ENCODE results near the gene PGLYRP2.

PGLYRP2 gene

GRCh38 chr19:15455996-15456395 lies 23.3 kb downstream of the PGLYRP2 start:
- Histone ChIP-seq H3K36me3 (ENCODE audit: control insufficient read depth in 1 of 2, insufficient read depth in 2 of 2, low read length in 2 of 2) (peaks cover 0 to 14% of the 10 kb centered on the region in 2 donors), H3K4me3 (ENCODE audit: low read depth in 1 of 2, low read length in 2 of 2) (no peak overlapping the region), H3K9ac (ENCODE audit: low read depth in 1 of 2, low read length in 2 of 2) (no peak overlapping the region), H3K27me3 (ENCODE audit: control insufficient read depth in 1 of 2, insufficient read depth in 2 of 2, low read length in 2 of 2) (peaks cover 17 to 25% of the 10 kb centered on the region in 2 donors), H3K27ac (ENCODE audit: low read depth, low read length) (no peak overlapping the region), H3K4me1 (ENCODE audit: control insufficient read depth in 1 of 2, insufficient read depth in 2 of 2, low read length in 2 of 2) (peaks cover 4 to 17% of the 10 kb centered on the region in 2 donors), H3K9me3 (ENCODE audit: control insufficient read depth in 1 of 2, low read length in 2 of 2) (no peaks in the 10 kb centered on the region)

- Histone ChIP-seq H3K27ac (ENCODE audit: low read depth, low read length) (no peak overlapping the region), H3K9ac (ENCODE audit: low read depth in 1 of 2, low read length in 2 of 2) (no peak overlapping the region), H3K27me3 (ENCODE audit: control insufficient read depth in 1 of 2, insufficient read depth in 2 of 2, low read length in 2 of 2) (peaks cover 17 to 25% of the 10 kb centered on the region in 2 donors), H3K4me3 (ENCODE audit: low read depth in 1 of 2, low read length in 2 of 2) (no peak overlapping the region), H3K9me3 (ENCODE audit: control insufficient read depth in 1 of 2, low read length in 2 of 2) (no peaks in the 10 kb centered on the region), H3K36me3 (ENCODE audit: control insufficient read depth in 1 of 2, insufficient read depth in 2 of 2, low read length in 2 of 2) (peaks cover 0 to 14% of the 10 kb centered on the region in 2 donors), H3K4me1 (ENCODE audit: control insufficient read depth in 1 of 2, insufficient read depth in 2 of 2, low read length in 2 of 2) (peaks cover 4 to 22% of the 10 kb centered on the region in 2 donors)
Measured at GRCh38 chr19:15453906-15454860, 25.1 kb downstream of the PGLYRP2 start.

GRCh38 chr19:15453091-15453578 lies 26.2 kb downstream of the PGLYRP2 start:
- H3K36me3 ChIP-seq (ENCODE audit: control insufficient read depth in 1 of 2, insufficient read depth in 2 of 2, low read length in 2 of 2) = peaks cover 0 to 14% of the 10 kb centered on the region in 2 donors
- peak overlapping the region; percentile 62 to 66 for H3K4me3 ChIP-seq (ENCODE audit: low read depth in 1 of 2, low read length in 2 of 2)
- H3K27me3 ChIP-seq (ENCODE audit: control insufficient read depth in 1 of 2, insufficient read depth in 2 of 2, low read length in 2 of 2) = peaks cover 17 to 21% of the 10 kb centered on the region in 2 donors
- no peaks in the 10 kb centered on the region for H3K9me3 ChIP-seq (ENCODE audit: control insufficient read depth in 1 of 2, low read length in 2 of 2)
- peak overlapping the region; percentile 43 to 54 for H3K9ac ChIP-seq (ENCODE audit: low read depth in 1 of 2, low read length in 2 of 2)
- H3K27ac ChIP-seq (ENCODE audit: low read depth, low read length) = no peak overlapping the region
- H3K4me1 ChIP-seq (ENCODE audit: control insufficient read depth in 1 of 2, insufficient read depth in 2 of 2, low read length in 2 of 2) = peaks cover 4 to 28% of the 10 kb centered on the region in 2 donors

GRCh38 chr19:15452111-15453047 lies 26.9 kb downstream of the PGLYRP2 start:
- H3K27ac ChIP-seq (ENCODE audit: low read depth, low read length) = no peak overlapping the region
- peak overlapping the region; percentile 62 to 66 for H3K4me3 ChIP-seq (ENCODE audit: low read depth in 1 of 2, low read length in 2 of 2)
- peaks cover 15 to 17% of the 10 kb centered on the region in 2 donors for H3K27me3 ChIP-seq (ENCODE audit: control insufficient read depth in 1 of 2, insufficient read depth in 2 of 2, low read length in 2 of 2)
- H3K9me3 ChIP-seq (ENCODE audit: control insufficient read depth in 1 of 2, low read length in 2 of 2) = no peaks in the 10 kb centered on the region
- peaks cover 4 to 28% of the 10 kb centered on the region in 2 donors for H3K4me1 ChIP-seq (ENCODE audit: control insufficient read depth in 1 of 2, insufficient read depth in 2 of 2, low read length in 2 of 2)
- peaks cover 0 to 14% of the 10 kb centered on the region in 2 donors for H3K36me3 ChIP-seq (ENCODE audit: control insufficient read depth in 1 of 2, insufficient read depth in 2 of 2, low read length in 2 of 2)
- H3K9ac ChIP-seq (ENCODE audit: low read depth in 1 of 2, low read length in 2 of 2) = peak overlapping the region; percentile 43 to 54

GRCh38 chr19:15450528-15450890 lies 28.8 kb downstream of the PGLYRP2 start:
- peaks cover 0 to 14% of the 10 kb centered on the region in 2 donors for H3K36me3 ChIP-seq (ENCODE audit: control insufficient read depth in 1 of 2, insufficient read depth in 2 of 2, low read length in 2 of 2)
- H3K4me3 ChIP-seq (ENCODE audit: low read depth in 1 of 2, low read length in 2 of 2) = no peak overlapping the region
- no peak overlapping the region for H3K27ac ChIP-seq (ENCODE audit: low read depth, low read length)
- no peaks in the 10 kb centered on the region for H3K9me3 ChIP-seq (ENCODE audit: control insufficient read depth in 1 of 2, low read length in 2 of 2)
- no peak overlapping the region for H3K9ac ChIP-seq (ENCODE audit: low read depth in 1 of 2, low read length in 2 of 2)
- H3K27me3 ChIP-seq (ENCODE audit: control insufficient read depth in 1 of 2, insufficient read depth in 2 of 2, low read length in 2 of 2) = peaks cover 8 to 11% of the 10 kb centered on the region in 2 donors
- peaks cover 4 to 28% of the 10 kb centered on the region in 2 donors for H3K4me1 ChIP-seq (ENCODE audit: control insufficient read depth in 1 of 2, insufficient read depth in 2 of 2, low read length in 2 of 2)

- Histone ChIP-seq H3K4me3 (ENCODE audit: low read depth in 1 of 2, low read length in 2 of 2) (peak within 1 kb of the TSS; percentile 61 to 63), H3K36me3 (ENCODE audit: control insufficient read depth in 1 of 2, insufficient read depth in 2 of 2, low read length in 2 of 2) (peaks cover 0 to 12% of the 10 kb centered on the region in 2 donors), H3K27ac (ENCODE audit: low read depth, low read length) (peak within 1 kb of the TSS; percentile 66), H3K9ac (ENCODE audit: low read depth in 1 of 2, low read length in 2 of 2) (peak within 1 kb of the TSS; percentile 11 to 18), H3K9me3 (ENCODE audit: control insufficient read depth in 1 of 2, low read length in 2 of 2) (no peaks in the 10 kb centered on the region), H3K4me1 (ENCODE audit: control insufficient read depth in 1 of 2, insufficient read depth in 2 of 2, low read length in 2 of 2) (peaks cover 4 to 28% of the 10 kb centered on the region in 2 donors), H3K27me3 (ENCODE audit: control insufficient read depth in 1 of 2, insufficient read depth in 2 of 2, low read length in 2 of 2) (peaks cover 5 to 6% of the 10 kb centered on the region in 2 donors)
Measured at GRCh38 chr19:15449620-15450527, 29.4 kb downstream of the PGLYRP2 start, which contains the start of gene WIZ. WIZ (minus strand) TSS chr19:15449956; CDS start chr19:15448307, 1,649 bp downstream.

GRCh38 chr19:15448778-15449619 lies 30.3 kb downstream of the PGLYRP2 start:
- H3K36me3 ChIP-seq (ENCODE audit: control insufficient read depth in 1 of 2, insufficient read depth in 2 of 2, low read length in 2 of 2) = peaks cover 0 to 7% of the 10 kb centered on the region in 2 donors
- peak overlapping the region; percentile 61 to 63 for H3K4me3 ChIP-seq (ENCODE audit: low read depth in 1 of 2, low read length in 2 of 2)
- no peak overlapping the region for H3K27ac ChIP-seq (ENCODE audit: low read depth, low read length)
- peak overlapping the region in 1 of 2 donors; percentile 18 for H3K9ac ChIP-seq (ENCODE audit: low read depth in 1 of 2, low read length in 2 of 2)
- no peaks in the 10 kb centered on the region for H3K9me3 ChIP-seq (ENCODE audit: control insufficient read depth in 1 of 2, low read length in 2 of 2)
- peaks cover 4 to 24% of the 10 kb centered on the region in 2 donors for H3K4me1 ChIP-seq (ENCODE audit: control insufficient read depth in 1 of 2, insufficient read depth in 2 of 2, low read length in 2 of 2)
- H3K27me3 ChIP-seq (ENCODE audit: control insufficient read depth in 1 of 2, insufficient read depth in 2 of 2, low read length in 2 of 2) = peaks cover 0 to 2% of the 10 kb centered on the region in 2 donors

GRCh38 chr19:15448044-15448777 lies 31.1 kb downstream of the PGLYRP2 start:
- Histone ChIP-seq H3K4me1 (ENCODE audit: control insufficient read depth in 1 of 2, insufficient read depth in 2 of 2, low read length in 2 of 2) (peaks cover 4 to 22% of the 10 kb centered on the region in 2 donors), H3K9ac (ENCODE audit: low read depth in 1 of 2, low read length in 2 of 2) (no peak overlapping the region), H3K4me3 (ENCODE audit: low read depth in 1 of 2, low read length in 2 of 2) (no peak overlapping the region)

More at GRCh38 chr19:15448044-15448777, 31.1 kb downstream of the PGLYRP2 start:
- peaks cover 0 to 5% of the 10 kb centered on the region in 2 donors for H3K36me3 ChIP-seq (ENCODE audit: control insufficient read depth in 1 of 2, insufficient read depth in 2 of 2, low read length in 2 of 2)
- no peaks in the 10 kb centered on the region for H3K9me3 ChIP-seq (ENCODE audit: control insufficient read depth in 1 of 2, low read length in 2 of 2)
- no peaks in the 10 kb centered on the region for H3K27me3 ChIP-seq (ENCODE audit: control insufficient read depth in 1 of 2, insufficient read depth in 2 of 2, low read length in 2 of 2)
- H3K27ac ChIP-seq (ENCODE audit: low read depth, low read length) = no peak overlapping the region

Data from duodenal mucosa (tissue), 2 donors.